Lung (tissue), 12 donors: ENCODE measurements around the gene ADAMTS6. TPM values are rescaled to one million over a fixed set of nuclear protein-coding genes. Genes with fewer than 3 reads are reported as not detected.

ENCODE experiments used
- ATAC-seq: fragments of 200-7000 bp; cut with Tn5 transposase; one replicate; pipeline ENCODE4 v1.9.1; 2020; ENCODE audit warnings: moderate number of reproducible peaks; ENCODE audit not compliant: insufficient read depth, low FRiP score
- DNase-seq, 3 donors: peaks; one replicate each; pipeline ENCODE4 v3.0.0-alpha.2; 2013 to 2017
- H3K27ac ChIP-seq, 2 donors: one replicate each; pipeline ENCODE4 v1.5.1; 2013; ENCODE audit warnings: mild to moderate bottlenecking in 2 of 2, moderate library complexity in 2 of 2, control low read depth in 1 of 2, inconsistent platforms in 1 of 2, low read depth in 1 of 2, low read length in 1 of 2
- H3K27me3 ChIP-seq, 3 donors: one replicate each; pipeline ENCODE4 v1.5.1; 2013; ENCODE audit warnings: low read length in 2 of 3; ENCODE audit not compliant: control insufficient read depth in 3 of 3, insufficient read depth in 3 of 3
- H3K36me3 ChIP-seq, 4 donors: one replicate each; pipeline ENCODE4 v1.5.1; 2013; ENCODE audit warnings: low read length in 4 of 4, mild to moderate bottlenecking in 1 of 4, moderate library complexity in 1 of 4; ENCODE audit not compliant: control insufficient read depth in 4 of 4, insufficient read depth in 4 of 4
- H3K4me1 ChIP-seq, 5 donors: one replicate each; pipeline ENCODE4 v1.5.1; 2013; ENCODE audit warnings: low read length in 5 of 5, mild to moderate bottlenecking in 2 of 5, moderate library complexity in 1 of 5; ENCODE audit not compliant: control insufficient read depth in 5 of 5, insufficient read depth in 5 of 5
- H3K4me3 ChIP-seq: one replicate; pipeline ENCODE4 v1.5.1; 2013; ENCODE audit warnings: mild to moderate bottlenecking, control low read depth, moderate library complexity
- H3K9ac ChIP-seq, 2 donors: one replicate each; pipeline ENCODE4 v1.5.1; 2013; ENCODE audit warnings: low read length in 2 of 2, control low read depth in 1 of 2; ENCODE audit not compliant: insufficient read depth in 1 of 2
- H3K9me3 ChIP-seq, 4 donors: one replicate each; pipeline ENCODE4 v1.5.1; 2013; ENCODE audit warnings: low read length in 3 of 4, mild to moderate bottlenecking in 1 of 4, moderate library complexity in 1 of 4; ENCODE audit not compliant: control insufficient read depth in 4 of 4, insufficient read depth in 3 of 4
- CTCF ChIP-seq: IDR thresholded peaks from 2 replicates; pipeline ENCODE4 v1.5.1; 2012; ENCODE audit warnings: mild to moderate bottlenecking; ENCODE audit errors: control extremely low read depth, extremely low read depth
- WGBS, 2 donors: extraction: QIAGEN DNeasy Blood & Tissue Kit; methylation state at CpG; one replicate each; pipeline ENCODE4 v1.1.7; 2013; 5-methylcytosine and 5-hydroxymethylcytosine counted together
- polyA plus RNA-seq, 2 donors: library from polyadenylated mRNA; stranded (reverse); fragments of 200-250 nt; gene quantifications; one replicate each; pipeline ENCODE4 v1.2.1, GENCODE V29; 2013
- total RNA-seq, 2 donors: library from RNA; depleted of rRNA in 1 of 2; stranded (reverse); fragments of >200 nt in 1 of 2; gene quantifications; one replicate each; pipeline ENCODE4 v1.2.1, GENCODE V29; 2014 to 2021
- donor health status: control.
- donor health status: control.
- donor health status: Bipolar disorder and iron deficiency.
- donor health status: healthy.
- donor health status: DM: yes; HTN: yes; CAD: no.

The ADAMTS6 gene
- total and polyA plus RNA-seq, 4 donors: 0.19 to 16.8 (median 3.3) TPM

GRCh38 chr5:65359569-65359968 lies 122.2 kb downstream of the ADAMTS6 start:
- peaks cover 0 to 11% (median 0%) of the 10 kb centered on the region in 5 donors for H3K4me1 ChIP-seq
- H3K9me3 ChIP-seq: no peaks in the 10 kb centered on the region
- H3K36me3 ChIP-seq: no peaks in the 10 kb centered on the region
- no peaks in the 10 kb centered on the region for H3K27me3 ChIP-seq
- no peak overlapping the region for H3K27ac ChIP-seq
- no peak for TF ChIP-seq CTCF
- ATAC-seq (no peak), DNase-seq (no peak)
- WGBS, 2 donors: 59 to 74% methylated on average over 3 of the region's 3 CpGs
- no peak overlapping the region for H3K9ac ChIP-seq
- no peak overlapping the region for H3K4me3 ChIP-seq

- DNase-seq (peak in 1 of 3 donors; percentile 12), ATAC-seq (no peak)
- no peak overlapping the region for H3K9ac ChIP-seq
- no peak overlapping the region for H3K27ac ChIP-seq
- peaks cover 0 to 4% (median 0%) of the 10 kb centered on the region in 5 donors for H3K4me1 ChIP-seq
- no peaks in the 10 kb centered on the region for H3K27me3 ChIP-seq
- H3K36me3 ChIP-seq: no peaks in the 10 kb centered on the region
- 79 to 88% methylated on average over 1 of the region's 1 CpG for whole genome bisulfite sequencing, 2 donors
- H3K4me3 ChIP-seq: no peak overlapping the region
- no peaks in the 10 kb centered on the region for H3K9me3 ChIP-seq
- no peak for TF ChIP-seq CTCF
These were observed 125.4 kb downstream of the ADAMTS6 start for GRCh38 chr5:65356274-65356673.

GRCh38 chr5:65355301-65355700 lies 126.4 kb downstream of the ADAMTS6 start:
- Histone ChIP-seq H3K36me3 (no peaks in the 10 kb centered on the region), H3K9ac (no peak overlapping the region), H3K27me3 (no peaks in the 10 kb centered on the region), H3K9me3 (no peaks in the 10 kb centered on the region), H3K4me1 (peaks cover 0 to 4% (median 0%) of the 10 kb centered on the region in 5 donors), H3K4me3 (no peak overlapping the region), H3K27ac (no peak overlapping the region)
- 82 to 84% methylated on average over 1 of the region's 1 CpG for WGBS, 2 donors
- DNase-seq: no peak
- TF ChIP-seq CTCF: no peak
- no peak for ATAC-seq

GRCh38 chr5:65341835-65342234 lies 139.9 kb downstream of the ADAMTS6 start:
- TF ChIP-seq CTCF: no peak
- no peak for ATAC-seq
- no peak overlapping the region for H3K9ac ChIP-seq

More at GRCh38 chr5:65341835-65342234, 139.9 kb downstream of the ADAMTS6 start:
- no peak for DNase-seq
- Histone ChIP-seq H3K27ac (no peak overlapping the region), H3K27me3 (no peaks in the 10 kb centered on the region), H3K4me3 (no peak overlapping the region), H3K9me3 (peaks cover 0 to 12% (median 2%) of the 10 kb centered on the region in 4 donors), H3K4me1 (no peaks in the 10 kb centered on the region), H3K36me3 (no peaks in the 10 kb centered on the region)
